Limb (tissue), 2 donors: ENCODE results near the gene TFAP2C.

Source experiments
- DNase-seq, 2 donors: peaks; one replicate each; pipeline ENCODE4 v3.0.0-alpha.2; 2016; ENCODE audit errors: extremely low spot score in 2 of 2

TFAP2C gene

GRCh38 chr20:56628873-56629463 is at the start of gene TFAP2C:
Gene TFAP2C (plus strand): TSS chr20:56629306. CDS start chr20:56629545, 239 bp downstream.
- DNase-seq = peak; percentile 14 to 74

- no peak for DNase-seq
Observed at GRCh38 chr20:56580226-56580625, 48.9 kb upstream of the TFAP2C start.

GRCh38 chr20:56581701-56582100 is 47.4 kb upstream of the TFAP2C start:
- no peak for DNase-seq

GRCh38 chr20:56582542-56582941 is 46.6 kb upstream of the TFAP2C start:
- DNase-seq = no peak

- DNase-seq = no peak
Observed at GRCh38 chr20:56584916-56585315, 44.2 kb upstream of the TFAP2C start.

GRCh38 chr20:56587307-56588041 is 41.6 kb upstream of the TFAP2C start:
- no peak for DNase-seq

- DNase-seq = no peak
Observed at GRCh38 chr20:56588996-56589395, 40.1 kb upstream of the TFAP2C start.

GRCh38 chr20:56589633-56590032 is 39.5 kb upstream of the TFAP2C start:
- no peak for DNase-seq

GRCh38 chr20:56590888-56591287 is 38.2 kb upstream of the TFAP2C start:
- no peak for DNase-seq

- no peak for DNase-seq
Observed at GRCh38 chr20:56592211-56592610, 36.9 kb upstream of the TFAP2C start.

GRCh38 chr20:56592817-56593216 is 36.3 kb upstream of the TFAP2C start:
- no peak for DNase-seq

GRCh38 chr20:56595746-56596475 is 33.2 kb upstream of the TFAP2C start:
- no peak for DNase-seq

GRCh38 chr20:56601166-56601565 is 27.9 kb upstream of the TFAP2C start:
- no peak for DNase-seq

- no peak for DNase-seq
Observed at GRCh38 chr20:56604673-56605072, 24.4 kb upstream of the TFAP2C start.

- DNase-seq = no peak
Observed at GRCh38 chr20:56605261-56605996, 23.7 kb upstream of the TFAP2C start.

GRCh38 chr20:56606174-56606945 is 22.7 kb upstream of the TFAP2C start:
- DNase-seq = no peak

- DNase-seq = no peak
Observed at GRCh38 chr20:56607061-56607704, 21.9 kb upstream of the TFAP2C start.

- no peak for DNase-seq
Observed at GRCh38 chr20:56608376-56608775, 20.7 kb upstream of the TFAP2C start.

GRCh38 chr20:56609321-56609720 is 19.8 kb upstream of the TFAP2C start:
- DNase-seq = no peak

- no peak for DNase-seq
Observed at GRCh38 chr20:56610098-56610497, 19.0 kb upstream of the TFAP2C start.

GRCh38 chr20:56614196-56614595 is 14.9 kb upstream of the TFAP2C start:
- no peak for DNase-seq
